MM.1S (cell line): ENCODE measurements around the gene SCFD2.

Source experiments
- EZH2 ChIP-seq: fragments of 300-600 bp; sonication (generic); optimal IDR thresholded peaks from 2 replicates; pipeline ENCODE3; 2017; ENCODE audit warnings: low read depth, mild to moderate bottlenecking, antibody characterized with exemption, low read length, mixed read lengths
- TF ChIP-seq, protein P1 (sequence below): fragments of 300-600 bp; sonication (generic); IDR thresholded peaks from 2 replicates; pipeline ENCODE4 v1.5.1; 2016; ENCODE audit warnings: antibody characterized with exemption, low read length, mixed read lengths

DNA sequence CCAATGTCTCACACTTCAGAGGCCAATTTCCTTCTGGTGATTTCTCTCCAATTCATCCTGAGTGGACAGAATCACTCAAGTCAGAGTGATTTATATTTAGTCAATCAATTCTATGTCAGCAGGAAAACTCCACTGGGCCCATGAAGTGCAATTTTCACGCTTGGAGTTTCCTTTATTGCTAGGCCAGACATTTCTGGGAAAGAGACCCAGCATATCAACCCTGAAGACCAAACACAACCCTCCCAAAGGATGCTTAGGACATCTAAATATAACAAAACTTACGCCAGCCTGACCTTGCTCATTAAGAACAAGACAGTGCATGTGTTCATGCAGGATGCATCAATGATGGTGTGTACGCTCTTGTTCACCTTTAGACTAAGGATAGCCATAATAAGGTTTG is 347.4 kb downstream of the SCFD2 start:
- TF ChIP-seq, protein P1, sequence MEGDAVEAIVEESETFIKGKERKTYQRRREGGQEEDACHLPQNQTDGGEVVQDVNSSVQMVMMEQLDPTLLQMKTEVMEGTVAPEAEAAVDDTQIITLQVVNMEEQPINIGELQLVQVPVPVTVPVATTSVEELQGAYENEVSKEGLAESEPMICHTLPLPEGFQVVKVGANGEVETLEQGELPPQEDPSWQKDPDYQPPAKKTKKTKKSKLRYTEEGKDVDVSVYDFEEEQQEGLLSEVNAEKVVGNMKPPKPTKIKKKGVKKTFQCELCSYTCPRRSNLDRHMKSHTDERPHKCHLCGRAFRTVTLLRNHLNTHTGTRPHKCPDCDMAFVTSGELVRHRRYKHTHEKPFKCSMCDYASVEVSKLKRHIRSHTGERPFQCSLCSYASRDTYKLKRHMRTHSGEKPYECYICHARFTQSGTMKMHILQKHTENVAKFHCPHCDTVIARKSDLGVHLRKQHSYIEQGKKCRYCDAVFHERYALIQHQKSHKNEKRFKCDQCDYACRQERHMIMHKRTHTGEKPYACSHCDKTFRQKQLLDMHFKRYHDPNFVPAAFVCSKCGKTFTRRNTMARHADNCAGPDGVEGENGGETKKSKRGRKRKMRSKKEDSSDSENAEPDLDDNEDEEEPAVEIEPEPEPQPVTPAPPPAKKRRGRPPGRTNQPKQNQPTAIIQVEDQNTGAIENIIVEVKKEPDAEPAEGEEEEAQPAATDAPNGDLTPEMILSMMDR: no peak
- no peak for TF ChIP-seq EZH2
